Measurements from ENCODE around the gene VMAC. TPM values are rescaled to one million over a fixed set of nuclear protein-coding genes. Genes with fewer than 3 reads are reported as not detected.

Gene VMAC
- total and polyA plus RNA-seq, 2 of the 8 experiments (the other 6 are each of a cell fraction or from before 2014, with no cell fraction given) = 1.3 to 2.2 TPM

- no peak overlapping the region for H3K9ac ChIP-seq (replicated peaks in 1 of 4; ENCODE audit: extremely low read depth in 1 of 4, low read depth in 3 of 4, low read length in 3 of 4)
- H2BK20ac ChIP-seq (ENCODE audit: low read length) = no peak overlapping the region
- H4K8ac ChIP-seq (ENCODE audit: extremely low read depth, insufficient read depth, low read length) = no peak overlapping the region
- H2BK15ac ChIP-seq (ENCODE audit: low read length) = no peak overlapping the region
- no peak overlapping the region for H3K4me2 ChIP-seq (ENCODE audit: insufficient read depth in 1 of 2, low read depth in 2 of 2, low read length in 2 of 2)
- DNase-seq (ENCODE audit: low read depth in 1 of 2, low spot score in 2 of 2) (no peak), FAIRE-seq (no peak)
- no peaks in the 10 kb centered on the region for H3K79me1 ChIP-seq (ENCODE audit: low read depth, low read length)
- H2BK5ac ChIP-seq (ENCODE audit: low read depth, low read length) = no peak overlapping the region
- no peak overlapping the region for H3K4ac ChIP-seq (replicated peaks; ENCODE audit: insufficient read length, low read depth, low read length)
- H3K23ac ChIP-seq (ENCODE audit: insufficient read length) = no peak overlapping the region
- H4K5ac ChIP-seq (ENCODE audit: insufficient read length, low read depth, low read length) = no peak overlapping the region
- H3K27me3 ChIP-seq (replicated peaks in 1 of 4; ENCODE audit: control insufficient read depth in 3 of 4, extremely low read depth in 1 of 4, insufficient read depth in 3 of 4, low read length in 3 of 4) = no peaks in the 10 kb centered on the region; a peak in 1 of 7 replicates
- H3K27ac ChIP-seq (ENCODE audit: low read depth, low read length) = no peak overlapping the region
- H3K14ac ChIP-seq (ENCODE audit: insufficient read length) = no peak overlapping the region
- no peaks in the 10 kb centered on the region for H3K79me2 ChIP-seq (ENCODE audit: control insufficient read depth in 1 of 2, insufficient read depth in 2 of 2, low read length in 2 of 2)
- H3K4me3 ChIP-seq (ENCODE audit: extremely low read depth in 1 of 4, insufficient read depth in 2 of 4, low read depth in 3 of 4, low read length in 4 of 4) = no peak overlapping the region
- H2BK120ac ChIP-seq (replicated peaks; ENCODE audit: low read depth, low read length) = no peak overlapping the region
- H3K18ac ChIP-seq (ENCODE audit: extremely low read depth, low read length) = no peak overlapping the region
- H2AK5ac ChIP-seq (ENCODE audit: low read depth, low read length) = no peak overlapping the region
- no peak overlapping the region for H2BK12ac ChIP-seq (ENCODE audit: low read depth, low read length)
- H3K23me2 ChIP-seq (ENCODE audit: low read depth, low read length) = no peaks in the 10 kb centered on the region
- peaks cover 3 to 21% of the 10 kb centered on the region in 2 experiments for H4K20me1 ChIP-seq (replicated peaks in 1 of 2; ENCODE audit: control insufficient read depth in 1 of 2, insufficient read depth in 2 of 2, low read length in 2 of 2)
- H3K56ac ChIP-seq (replicated peaks; ENCODE audit: insufficient read length, low read depth, low read length) = no peak overlapping the region
- no peak overlapping the region for H4K91ac ChIP-seq (replicated peaks; ENCODE audit: insufficient read length, low read length)
- ChIA-PET CTCF (ENCODE audit: partially characterized antibody) (interaction anchor here (1.0 to 1.4 kb wide), 3 partner anchors 11 to 120 kb away, joined by 3 to 5 read pairs (median 3); no protein-coding TSS in a partner anchor), POLR2A (ENCODE audit: partially characterized antibody) (no interaction called here)
- no peak overlapping the region for H2AFZ ChIP-seq (ENCODE audit: low read length)
- no peak for TF ChIP-seq POU5F1 (IDR thresholded peaks at IDR 0.05; ENCODE audit: low read depth, low read length)
- no peak for TF ChIP-seq TCF12 (IDR thresholded peaks at IDR 0.05; ENCODE audit: low read depth, low read length)
- TF ChIP-seq BACH1 (IDR thresholded peaks at IDR 0.05; ENCODE audit: low read length) = no peak
- no peak for TF ChIP-seq CREB1 (IDR thresholded peaks at IDR 0.05)
- no peak for TF ChIP-seq NRF1 (IDR thresholded peaks at IDR 0.05; ENCODE audit: low read depth, low read length)
- no peak for TF ChIP-seq YY1 (IDR thresholded peaks at IDR 0.05; ENCODE audit: low read depth, low read length)
- TF ChIP-seq EGR1 (IDR thresholded peaks at IDR 0.05; ENCODE audit: borderline replicate concordance, low read depth, low read length) = no peak
- TF ChIP-seq GTF2F1 (IDR thresholded peaks at IDR 0.05; ENCODE audit: borderline replicate concordance, low read depth, low read length) = no peak
- TF ChIP-seq EZH2 (IDR thresholded peaks at IDR 0.05; ENCODE audit: low read depth, low read length, severe bottlenecking) = no peak
- H3K36me3 ChIP-seq (ENCODE audit: control insufficient read depth in 2 of 4, insufficient read depth in 4 of 4, low read length in 3 of 4) = peaks cover 19 to 57% (median 50%) of the 10 kb centered on the region in 4 experiments
- no peaks in the 10 kb centered on the region for H3K9me3 ChIP-seq (ENCODE audit: insufficient read depth in 2 of 2, low read depth in 1 of 2, low read length in 1 of 2)
- 86% methylated on average over 16 of the region's 16 CpGs; no CpG with 5 or more reads in 1 of the 2 experiments for WGBS, 2 experiments (ENCODE audit: extremely low coverage in 1 of 2, insufficient coverage in 1 of 2, insufficient read length in 1 of 2, insufficient replicate concordance in 2 of 2, low coverage in 1 of 2, low lambda C conversion rate in 2 of 2, missing lambda C conversion rate in 1 of 2)
- H3K4me1 ChIP-seq (replicated peaks in 1 of 4; ENCODE audit: control insufficient read depth in 3 of 4, insufficient read depth in 4 of 4, low read length in 3 of 4) = no peaks in the 10 kb centered on the region
Measured at GRCh38 chr19:5923356-5923755, 18.7 kb downstream of the VMAC start.
